Uterus (tissue), 2 donors: ENCODE data around the gene DCUN1D2.

ENCODE experiments used
- POLR2A ChIP-seq, 2 donors: fragments of 450-650 bp; IDR thresholded peaks; one replicate each; pipeline ENCODE4 v1.6.1; 2016; ENCODE audit warnings: antibody characterized with exemption in 2 of 2, mild to moderate bottlenecking in 1 of 2, moderate library complexity in 1 of 2
- TF ChIP-seq, protein P1 (sequence below), 4 experiments: fragments of 200-600 bp in 2 of 4; fragments of 450-650 bp in 2 of 4; sonication (generic) in 2 of 4; IDR thresholded peaks; one replicate each; pipeline ENCODE4 v1.5.1; 2016 to 2019; ENCODE audit warnings: antibody characterized with exemption in 4 of 4, mild to moderate bottlenecking in 2 of 4, moderate library complexity in 1 of 4

- TF ChIP-seq, protein P1, sequence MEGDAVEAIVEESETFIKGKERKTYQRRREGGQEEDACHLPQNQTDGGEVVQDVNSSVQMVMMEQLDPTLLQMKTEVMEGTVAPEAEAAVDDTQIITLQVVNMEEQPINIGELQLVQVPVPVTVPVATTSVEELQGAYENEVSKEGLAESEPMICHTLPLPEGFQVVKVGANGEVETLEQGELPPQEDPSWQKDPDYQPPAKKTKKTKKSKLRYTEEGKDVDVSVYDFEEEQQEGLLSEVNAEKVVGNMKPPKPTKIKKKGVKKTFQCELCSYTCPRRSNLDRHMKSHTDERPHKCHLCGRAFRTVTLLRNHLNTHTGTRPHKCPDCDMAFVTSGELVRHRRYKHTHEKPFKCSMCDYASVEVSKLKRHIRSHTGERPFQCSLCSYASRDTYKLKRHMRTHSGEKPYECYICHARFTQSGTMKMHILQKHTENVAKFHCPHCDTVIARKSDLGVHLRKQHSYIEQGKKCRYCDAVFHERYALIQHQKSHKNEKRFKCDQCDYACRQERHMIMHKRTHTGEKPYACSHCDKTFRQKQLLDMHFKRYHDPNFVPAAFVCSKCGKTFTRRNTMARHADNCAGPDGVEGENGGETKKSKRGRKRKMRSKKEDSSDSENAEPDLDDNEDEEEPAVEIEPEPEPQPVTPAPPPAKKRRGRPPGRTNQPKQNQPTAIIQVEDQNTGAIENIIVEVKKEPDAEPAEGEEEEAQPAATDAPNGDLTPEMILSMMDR (IDR thresholded peaks at IDR 0.05): no peak
- no peak for TF ChIP-seq POLR2A (IDR thresholded peaks at IDR 0.05)
These were observed 20.9 kb upstream of the DCUN1D2 start for GRCh38 chr13:113511361-113511760.
